GM12874 (cell line): ENCODE measurements around the gene ADGRB3.

ENCODE experiments used
- TF ChIP-seq, protein P1 (sequence below): IDR thresholded peaks from 2 replicates; pipeline ENCODE4 v1.5.1; 2011; ENCODE audit warnings: low read depth, mild to moderate bottlenecking, control low read depth, low read length, moderate library complexity; ENCODE audit not compliant: insufficient read depth

Gene ADGRB3

DNA sequence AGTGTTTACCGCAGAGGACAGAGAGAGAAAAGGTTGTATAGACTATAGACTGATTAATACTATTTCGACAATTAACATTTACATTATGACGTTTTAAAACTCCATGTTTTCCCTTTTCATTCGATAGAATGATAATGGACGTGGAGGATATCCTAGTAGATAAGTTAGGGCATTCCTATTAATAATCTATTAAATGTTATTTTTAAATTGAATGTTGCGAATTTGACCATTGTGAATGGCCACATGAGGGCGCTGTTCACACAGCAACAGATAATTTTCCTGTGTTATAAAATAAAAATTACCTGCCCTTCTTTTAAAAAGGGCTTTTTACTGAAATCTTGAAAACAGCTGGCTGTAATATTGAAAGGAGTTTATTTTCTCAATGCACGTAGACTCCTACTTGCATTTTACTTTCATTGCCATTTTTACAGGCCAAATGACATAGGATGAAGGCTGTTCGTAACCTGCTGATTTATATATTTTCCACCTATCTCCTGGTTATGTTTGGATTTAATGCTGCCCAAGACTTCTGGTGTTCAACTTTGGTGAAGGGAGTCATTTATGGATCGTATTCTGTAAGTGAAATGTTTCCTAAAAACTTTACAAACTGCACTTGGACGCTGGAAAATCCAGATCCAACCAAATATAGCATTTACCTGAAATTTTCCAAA is 3.3 kb downstream of the ADGRB3 start:
- TF ChIP-seq, protein P1, sequence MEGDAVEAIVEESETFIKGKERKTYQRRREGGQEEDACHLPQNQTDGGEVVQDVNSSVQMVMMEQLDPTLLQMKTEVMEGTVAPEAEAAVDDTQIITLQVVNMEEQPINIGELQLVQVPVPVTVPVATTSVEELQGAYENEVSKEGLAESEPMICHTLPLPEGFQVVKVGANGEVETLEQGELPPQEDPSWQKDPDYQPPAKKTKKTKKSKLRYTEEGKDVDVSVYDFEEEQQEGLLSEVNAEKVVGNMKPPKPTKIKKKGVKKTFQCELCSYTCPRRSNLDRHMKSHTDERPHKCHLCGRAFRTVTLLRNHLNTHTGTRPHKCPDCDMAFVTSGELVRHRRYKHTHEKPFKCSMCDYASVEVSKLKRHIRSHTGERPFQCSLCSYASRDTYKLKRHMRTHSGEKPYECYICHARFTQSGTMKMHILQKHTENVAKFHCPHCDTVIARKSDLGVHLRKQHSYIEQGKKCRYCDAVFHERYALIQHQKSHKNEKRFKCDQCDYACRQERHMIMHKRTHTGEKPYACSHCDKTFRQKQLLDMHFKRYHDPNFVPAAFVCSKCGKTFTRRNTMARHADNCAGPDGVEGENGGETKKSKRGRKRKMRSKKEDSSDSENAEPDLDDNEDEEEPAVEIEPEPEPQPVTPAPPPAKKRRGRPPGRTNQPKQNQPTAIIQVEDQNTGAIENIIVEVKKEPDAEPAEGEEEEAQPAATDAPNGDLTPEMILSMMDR = 0 out of 2 replicates have a peak, but pooled peaks have one; percentile 21

DNA sequence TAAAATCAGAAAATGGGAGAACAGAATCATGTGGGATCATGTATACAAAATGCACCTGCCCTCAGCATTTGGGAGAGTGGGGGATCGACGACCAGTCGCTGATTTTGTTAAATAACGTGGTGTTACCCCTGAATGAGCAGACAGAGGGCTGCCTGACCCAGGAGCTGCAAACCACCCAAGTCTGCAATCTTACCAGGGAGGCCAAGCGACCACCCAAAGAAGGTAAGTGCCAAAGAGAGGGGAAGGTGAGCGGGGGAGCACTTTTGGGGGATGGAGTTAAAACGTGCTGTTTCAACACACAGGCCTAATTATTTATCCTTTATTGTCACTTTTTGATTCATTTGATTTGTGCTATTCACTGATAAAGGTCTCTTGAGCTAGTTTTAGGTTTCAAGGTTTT is 4.1 kb downstream of the ADGRB3 start:
- TF ChIP-seq, protein P1 = no peak

DNA sequence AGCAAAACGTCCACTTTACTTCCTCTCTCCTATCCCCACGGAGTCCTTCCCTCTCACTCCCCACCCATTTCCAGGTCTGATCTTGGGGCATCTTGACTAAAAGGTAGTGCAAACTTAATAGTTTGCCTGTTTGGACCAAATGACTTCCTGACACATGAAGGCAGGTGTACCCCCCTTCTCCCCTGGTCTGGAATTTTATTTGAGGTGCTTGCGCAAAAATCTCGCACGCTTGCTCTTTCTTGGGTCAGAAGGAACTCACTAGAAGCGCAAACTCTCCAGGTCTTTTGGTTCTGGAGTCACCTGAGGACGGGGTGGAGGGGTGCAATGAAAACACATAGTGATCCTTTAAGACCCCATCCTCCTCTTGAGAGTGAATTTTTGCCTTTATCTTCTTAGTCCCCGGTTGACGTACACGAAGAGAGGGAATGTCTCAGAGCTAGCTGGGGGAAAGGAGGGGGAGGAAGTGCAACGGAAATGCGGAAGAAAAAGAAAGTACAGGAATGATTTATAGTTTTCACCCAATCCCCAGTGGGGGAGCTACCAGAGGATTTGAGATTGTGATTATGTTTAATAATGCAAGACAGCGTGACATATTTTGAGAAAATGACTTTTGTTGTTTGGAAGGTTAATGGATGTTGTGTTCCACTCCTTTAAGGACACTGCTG is 4.9 kb downstream of the ADGRB3 start:
- TF ChIP-seq, protein P1 = no peak

DNA sequence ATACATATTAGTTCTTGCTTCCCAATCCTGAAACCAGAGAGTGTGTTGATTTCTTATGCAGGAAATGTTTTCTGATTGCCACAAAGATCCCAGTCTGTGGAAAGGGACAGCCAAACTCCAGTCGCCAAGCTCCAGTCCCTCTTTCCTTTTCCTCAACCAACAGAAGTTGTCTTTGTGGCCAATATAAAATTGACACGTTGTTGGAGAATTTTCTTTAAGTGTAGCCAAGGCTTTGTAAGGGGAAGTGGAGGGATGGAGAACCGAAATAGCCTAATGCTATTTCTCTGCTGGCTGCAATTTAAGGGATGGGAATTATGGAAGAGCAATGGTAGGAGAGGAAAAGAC is 5.4 kb downstream of the ADGRB3 start:
- TF ChIP-seq, protein P1 = no peak

DNA sequence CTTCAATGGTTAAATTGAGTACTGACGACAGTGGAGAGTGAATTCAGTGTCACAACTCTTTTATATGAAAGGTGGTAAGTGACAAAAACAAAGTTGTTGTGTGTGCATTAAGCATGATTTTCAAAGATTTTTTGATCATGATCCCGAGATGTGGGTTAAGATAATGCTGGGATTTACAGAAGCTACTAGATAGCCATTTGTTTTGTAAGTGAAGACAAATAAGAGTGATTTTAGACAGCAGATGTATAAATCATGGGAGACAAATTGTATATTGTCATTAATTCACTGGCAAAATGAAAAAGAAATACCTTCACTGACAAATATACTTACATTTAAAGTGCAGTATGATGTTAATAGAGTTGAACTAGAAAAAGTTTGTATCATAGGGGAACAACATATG is 6.1 kb downstream of the ADGRB3 start:
- TF ChIP-seq, protein P1 = no peak

DNA sequence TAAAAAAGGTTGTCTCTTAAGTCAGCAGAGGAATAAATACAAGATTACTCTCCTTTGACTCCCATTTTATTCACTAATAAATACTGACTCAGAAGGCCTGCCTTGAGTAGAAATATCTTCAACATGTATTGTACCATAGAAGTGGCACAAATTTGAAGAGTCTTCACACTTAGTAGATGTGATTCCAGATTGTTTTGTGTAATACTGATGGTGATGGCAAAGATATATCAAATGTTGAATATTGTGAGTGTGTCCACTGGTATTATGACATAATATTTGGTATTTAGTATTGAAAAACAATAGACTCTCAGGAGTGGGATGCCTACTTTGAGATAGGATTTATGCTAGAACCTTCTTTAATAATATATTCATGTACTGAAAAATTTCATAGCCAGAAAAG is 7.0 kb downstream of the ADGRB3 start:
- TF ChIP-seq, protein P1 = no peak

DNA sequence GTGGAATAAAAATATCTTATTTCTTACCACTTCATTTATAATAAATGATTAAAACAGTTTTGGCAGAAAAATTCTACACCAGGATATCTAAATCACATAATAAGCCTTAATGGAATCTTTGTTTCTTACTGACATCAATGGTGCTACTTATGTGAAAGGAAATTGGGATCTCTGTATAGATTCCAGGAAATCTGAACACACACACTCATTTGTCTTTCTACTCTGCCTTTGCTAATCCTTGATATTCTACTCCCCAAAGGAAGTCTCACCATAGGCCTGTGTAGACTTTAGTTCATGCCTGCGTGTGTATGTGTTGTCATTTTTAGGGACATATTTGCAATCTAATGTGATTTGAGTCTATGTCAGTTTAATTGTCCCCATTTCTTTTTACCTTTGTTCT is 7.9 kb downstream of the ADGRB3 start:
- TF ChIP-seq, protein P1 = no peak
